Stimulated activated CD8-positive, alpha-beta memory T cell treated with anti-CD3 and anti-CD28 coated beads, Interleukin-7, amount 100 ng/mL, for 4 hours (primary cell): ENCODE data around the gene EDRF1.

Experiments used
- DNase-seq, 2 donors: peaks; one replicate each; pipeline ENCODE4 v3.0.0-alpha.2; 2020; ENCODE audit warnings: low read depth in 2 of 2

The EDRF1 gene

DNA sequence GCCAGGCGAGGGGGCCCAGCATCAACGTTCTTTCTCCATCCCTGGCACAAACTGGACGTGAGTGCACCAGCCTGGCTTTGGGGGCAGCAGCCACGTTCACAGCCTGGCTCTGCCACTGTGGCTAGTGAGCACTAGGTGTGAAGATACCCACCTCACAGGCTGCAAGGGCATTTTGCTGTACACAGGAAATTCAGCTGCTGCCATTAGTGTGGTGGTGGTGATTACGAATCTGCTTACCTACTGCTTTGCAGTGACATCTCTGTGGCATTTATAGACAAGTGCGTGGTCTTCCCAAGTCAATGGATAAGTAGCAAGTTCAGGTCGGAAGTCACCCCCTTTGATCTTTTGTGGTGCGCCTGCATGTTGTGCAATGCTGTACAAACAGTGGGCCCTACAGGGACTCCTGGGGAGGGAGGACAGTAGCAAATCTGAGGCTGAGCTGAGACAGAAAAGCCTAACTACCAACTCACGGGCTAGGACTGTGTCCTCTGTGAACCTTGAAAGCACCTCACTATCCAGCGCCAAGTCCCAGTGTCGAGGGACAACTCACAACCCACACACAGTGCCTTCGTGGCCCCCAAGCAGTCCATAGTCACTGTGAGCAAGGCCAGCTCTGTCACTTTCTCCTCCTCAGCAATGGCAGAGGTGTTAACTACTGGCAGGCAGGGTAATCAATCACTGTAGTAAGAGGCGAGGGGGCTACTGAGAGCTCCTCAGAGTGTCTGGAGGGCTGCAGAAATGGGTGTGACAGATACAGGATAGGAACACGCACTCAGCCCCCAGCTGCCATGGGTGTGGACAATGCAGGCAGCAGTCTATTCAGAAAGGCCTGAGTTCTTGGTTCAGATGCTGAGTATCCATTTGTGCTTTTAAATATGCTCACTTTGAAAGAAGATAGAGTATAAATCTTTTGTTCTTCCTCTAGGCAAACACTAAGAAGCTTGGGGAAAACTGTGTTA lies 73.1 kb downstream of the EDRF1 start:
- DNase-seq: no peak

DNA sequence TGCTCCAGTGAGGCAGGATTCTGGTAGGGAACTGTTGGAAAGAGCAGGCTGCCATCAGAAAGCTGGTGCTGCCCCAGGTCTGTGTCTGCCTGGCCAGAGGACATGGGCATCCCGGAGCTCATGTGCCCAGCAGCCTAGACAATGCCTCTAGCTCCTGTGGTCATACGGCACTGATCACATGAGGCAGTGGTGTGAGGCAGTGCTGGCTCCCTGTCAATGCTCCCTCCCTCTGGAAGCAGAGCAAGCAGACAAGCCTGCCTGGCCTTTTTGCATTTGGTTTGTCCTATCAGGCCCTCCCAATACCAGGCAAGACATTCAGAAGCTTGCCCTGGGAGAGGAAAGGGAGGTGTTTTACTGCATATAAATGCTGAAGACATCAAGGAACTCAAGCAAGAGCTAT lies 75.6 kb downstream of the EDRF1 start:
- no peak for DNase-seq

DNA sequence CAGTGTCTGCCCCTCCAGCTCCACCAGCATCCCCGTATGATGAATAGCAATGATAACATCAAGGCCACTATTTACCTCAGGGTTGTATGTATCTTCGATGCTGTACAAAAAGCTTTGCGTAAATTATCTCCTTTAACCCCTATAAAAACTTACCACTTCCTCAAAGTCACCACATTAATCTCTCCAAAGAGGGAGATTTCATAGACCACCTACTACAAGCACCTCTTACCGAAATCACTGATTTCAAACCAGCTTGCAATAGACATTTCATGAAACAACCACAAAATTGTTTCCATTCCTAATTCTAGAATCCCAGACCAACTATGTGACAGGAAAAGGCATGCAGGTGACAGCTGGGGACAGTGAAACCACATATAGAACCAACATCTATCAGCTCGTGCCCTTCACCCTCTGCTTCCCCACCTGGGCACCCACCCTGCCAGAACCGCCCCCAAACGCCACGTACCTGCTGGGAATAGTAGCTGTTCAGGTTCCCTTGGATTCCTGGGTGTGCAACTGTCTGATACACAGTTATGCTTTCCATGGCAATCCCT lies 76.2 kb downstream of the EDRF1 start:
- DNase-seq: no peak

DNA sequence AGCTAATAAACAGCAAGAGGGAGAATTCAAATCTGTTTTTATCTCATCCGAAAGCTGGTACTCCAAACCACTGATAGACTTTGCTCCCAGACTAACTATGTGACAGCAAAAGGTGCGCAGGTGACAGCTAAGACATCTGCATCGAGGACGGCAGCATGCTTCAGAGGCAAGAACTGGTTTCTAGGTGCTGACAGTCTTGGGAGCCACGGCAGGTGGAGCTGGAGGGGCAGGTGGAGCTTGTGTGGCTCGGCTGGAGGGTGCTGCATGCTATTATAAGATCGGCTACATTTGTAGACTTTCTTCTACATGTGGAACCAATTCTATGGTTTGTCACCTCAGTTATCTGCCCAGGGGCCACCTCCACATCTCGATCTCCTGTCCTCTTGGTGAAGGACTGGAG lies 77.9 kb downstream of the EDRF1 start:
- DNase-seq: no peak

DNA sequence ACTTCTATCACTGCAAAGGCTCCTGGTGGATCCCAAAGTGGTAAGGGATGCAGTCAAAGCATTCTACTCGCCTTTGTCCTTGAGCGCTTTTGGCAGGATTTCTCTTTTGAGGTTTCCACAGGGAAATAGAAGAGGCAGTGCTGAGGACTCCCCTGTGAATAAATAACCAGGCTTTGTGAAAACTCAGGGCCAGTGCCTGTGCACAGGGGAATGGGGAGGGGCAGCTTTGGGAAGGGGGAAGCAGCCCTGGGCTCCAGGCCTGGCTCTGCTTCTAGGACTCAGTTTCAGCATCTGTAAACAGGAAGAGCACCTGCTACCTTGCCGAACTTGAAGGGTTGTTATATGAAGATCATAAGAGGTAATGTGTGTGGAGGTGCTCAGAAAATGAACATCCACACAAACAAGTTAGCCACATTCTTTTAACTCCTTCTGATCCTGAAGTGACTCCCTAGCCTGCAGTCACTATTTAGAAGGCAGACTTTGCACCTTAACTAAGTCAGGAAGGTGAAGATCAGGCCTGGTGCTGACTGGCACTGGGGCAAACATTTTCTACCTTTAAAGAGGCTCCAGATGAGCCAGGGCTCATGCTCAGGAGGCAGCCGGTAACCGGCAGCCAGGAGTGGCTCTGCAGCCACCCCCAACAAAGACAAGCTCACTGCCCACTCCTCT lies 78.6 kb downstream of the EDRF1 start:
- no peak for DNase-seq

DNA sequence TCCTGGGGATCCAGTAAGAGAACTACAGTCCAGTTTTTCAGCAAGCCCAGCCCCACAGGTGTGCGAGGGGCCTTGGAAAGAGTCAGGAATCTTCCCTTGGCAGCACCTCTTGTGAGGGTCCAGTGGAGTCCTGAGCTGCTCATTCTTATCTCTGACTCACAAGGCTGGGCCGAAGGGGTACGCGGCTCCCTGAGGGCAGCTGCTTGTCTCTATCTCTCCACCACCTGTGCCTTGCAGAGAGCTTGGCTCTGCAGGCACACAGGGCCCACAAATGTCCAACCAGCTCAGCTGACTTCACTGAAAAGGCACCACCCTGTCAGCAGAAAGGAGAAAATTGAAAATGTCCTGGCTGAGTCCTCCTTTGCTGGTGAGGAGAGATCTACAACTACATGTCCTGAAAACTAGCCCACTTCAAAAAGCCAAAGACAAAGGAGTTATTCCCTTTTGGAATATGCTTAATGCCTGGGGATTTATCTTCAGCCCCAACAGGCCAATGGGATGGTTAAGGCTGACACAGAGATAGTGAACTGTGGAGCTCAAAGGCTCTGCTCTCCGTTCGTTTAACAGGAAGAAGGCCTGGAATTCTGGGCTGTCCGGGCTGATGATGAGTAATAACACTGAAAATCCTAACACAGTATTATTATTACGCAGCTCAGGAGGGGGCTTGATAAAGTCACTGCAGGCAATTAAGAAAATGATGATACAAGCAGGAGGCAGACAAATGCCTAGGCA lies 80.1 kb downstream of the EDRF1 start:
- DNase-seq: no peak

DNA sequence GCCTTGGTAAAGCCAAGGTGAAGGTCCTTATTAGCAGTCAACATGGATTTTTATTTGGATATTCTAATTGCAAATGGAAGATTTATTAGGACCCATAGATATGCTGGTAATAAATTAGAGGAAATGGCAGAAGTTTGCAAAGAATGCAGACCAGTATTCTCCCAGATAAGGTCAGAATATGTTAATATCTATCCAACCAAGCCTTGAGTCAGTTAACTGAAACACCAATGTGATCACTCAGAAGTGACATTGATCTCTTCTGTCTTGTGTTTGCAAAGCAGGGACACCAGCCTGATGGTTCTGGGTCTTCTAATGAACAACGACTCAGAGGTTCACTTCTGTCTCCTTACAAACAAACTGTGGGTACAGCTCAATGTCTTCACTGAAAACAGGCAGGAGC lies 82.1 kb downstream of the EDRF1 start:
- no peak for DNase-seq

DNA sequence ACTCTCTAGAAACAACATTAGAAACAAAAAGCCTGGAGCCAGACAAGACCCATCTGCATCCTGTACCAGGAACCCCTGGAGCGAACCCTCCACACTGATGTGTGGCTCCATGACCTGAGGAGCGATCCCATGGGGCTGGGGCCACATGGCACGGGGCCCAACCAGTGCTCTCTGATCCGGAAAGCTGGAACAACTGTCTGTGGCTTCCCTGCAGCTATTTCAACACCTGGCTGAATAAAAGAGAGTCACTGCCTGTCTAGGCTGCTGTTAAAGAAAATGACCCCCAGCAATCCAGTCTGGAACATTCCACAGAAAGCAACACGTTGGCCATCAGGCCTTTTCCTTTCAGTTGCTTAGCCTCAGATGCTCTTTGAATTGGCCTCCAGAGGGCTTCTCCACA lies 82.6 kb downstream of the EDRF1 start:
- DNase-seq: no peak

DNA sequence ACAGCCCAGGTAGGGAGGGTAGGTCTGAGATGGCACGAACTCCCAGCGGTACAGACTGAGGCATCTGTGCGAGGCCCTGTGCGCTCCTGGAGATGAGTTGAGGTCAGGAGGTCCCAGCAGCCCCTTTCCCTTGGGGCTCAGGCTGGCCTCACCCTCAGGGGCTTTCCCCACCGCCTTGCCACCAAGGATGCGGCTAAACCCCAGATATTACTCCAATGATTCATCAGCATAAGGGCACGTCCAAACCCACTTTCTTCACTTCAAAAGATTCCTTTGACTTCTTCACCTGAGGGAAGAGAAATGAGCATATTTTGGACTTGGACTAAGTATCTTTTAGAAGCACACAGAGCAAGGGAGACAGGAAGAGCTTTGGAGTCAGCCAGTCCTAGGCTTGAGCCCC lies 83.2 kb downstream of the EDRF1 start:
- DNase-seq: no peak

DNA sequence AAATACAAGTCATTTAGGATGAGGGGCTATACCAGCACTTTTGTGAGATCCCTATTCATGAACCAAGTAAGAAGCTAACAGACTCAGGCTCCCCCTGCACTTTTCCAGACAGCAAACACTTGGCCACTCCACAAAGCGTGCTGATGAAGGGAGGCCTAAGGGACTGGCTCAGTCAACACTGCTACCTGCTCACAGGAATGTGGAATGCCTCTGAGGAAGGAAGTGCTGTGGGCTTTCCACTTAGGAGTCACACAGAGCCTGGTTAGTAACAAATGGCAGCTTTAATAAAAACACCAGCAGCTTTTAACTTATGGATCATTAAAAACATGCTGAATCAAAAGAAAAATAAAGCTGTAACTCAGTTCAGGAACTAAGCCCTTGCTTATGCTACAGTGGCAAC lies 88.5 kb downstream of the EDRF1 start:
- no peak for DNase-seq

DNA sequence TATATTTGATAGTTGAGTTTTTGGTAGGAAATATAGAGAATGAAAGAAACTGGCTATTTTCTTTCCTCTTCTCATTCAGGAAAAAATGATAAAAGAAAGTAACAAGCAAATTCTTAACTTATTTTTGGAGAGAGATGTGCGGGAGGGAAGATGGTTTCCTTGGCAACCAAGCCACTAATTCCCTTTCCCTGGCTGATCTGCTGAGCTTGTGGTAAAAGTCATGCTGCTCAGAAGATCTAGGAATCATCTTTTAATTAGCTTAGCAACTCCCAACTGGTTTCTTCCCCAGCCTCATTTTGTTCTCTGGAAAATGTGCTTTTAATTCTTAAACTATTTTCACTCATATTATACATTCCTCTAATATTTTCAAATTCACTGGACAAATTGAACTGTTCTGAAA lies 91.7 kb downstream of the EDRF1 start:
- DNase-seq: no peak

DNA sequence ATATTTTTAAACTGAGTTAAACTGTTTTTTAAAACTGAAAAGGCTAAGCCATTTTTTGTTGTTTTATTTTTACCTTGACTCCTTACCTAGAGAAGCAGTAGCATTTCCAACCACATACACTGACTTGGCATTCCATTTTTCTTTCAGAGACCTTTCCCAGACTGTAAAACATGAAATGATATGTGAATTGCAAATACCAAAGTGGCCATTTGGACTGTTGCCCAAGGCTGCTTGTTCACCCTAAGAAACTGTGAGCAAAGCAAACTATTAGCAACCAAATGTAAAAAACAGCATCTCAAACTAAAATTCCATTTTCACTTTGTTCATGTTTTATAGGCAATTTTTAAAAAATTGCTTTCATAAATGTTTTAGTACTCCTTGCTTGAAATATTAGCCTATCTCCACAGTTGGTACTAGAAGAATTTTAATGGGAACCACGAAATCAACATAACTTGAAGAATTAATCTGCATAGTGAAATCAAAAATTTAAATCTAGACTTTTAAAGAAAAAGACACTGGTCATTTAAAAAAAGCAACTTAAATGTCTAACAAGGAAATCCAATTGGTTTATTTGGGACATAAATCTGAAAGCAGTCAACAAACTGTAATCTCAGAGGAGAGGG lies 92.7 kb downstream of the EDRF1 start:
- no peak for DNase-seq
